HEK293 (cell line): Measurements from ENCODE around the gene CAMKK1.
A peak's percentile ranks its signal among the peaks of the same experiment; 100 is the strongest.

Source experiments
- CTCF ChIA-PET: fragments of 350-600 bp; formaldehyde crosslinking; extraction: SDS; loops from one replicate; lab custom pipeline; 2021; ENCODE audit warnings: antibody characterized with exemption; lab: Yijun Ruan, JAX
- POLR2A ChIA-PET: fragments of 300-600 bp; formaldehyde crosslinking; extraction: SDS; loops from one replicate; lab custom pipeline; 2020; ENCODE audit warnings: antibody characterized with exemption, inconsistent platforms; lab: Yijun Ruan, JAX
- H3K27ac ChIP-seq: fragments of 200-500 bp; sonication (Bioruptor generic); 2 replicates; pipeline ENCODE4 v1.5.1; 2014; ENCODE audit warnings: low read depth, low read length, control low read depth, inconsistent platforms; ENCODE audit errors: extremely low read depth
- H3K36me3 ChIP-seq, 2 experiments: fragments of 200-500 bp in 1 of 2; sonication (Bioruptor generic) in 1 of 2; 1 replicate in 1 of 2; 2 replicates in 1 of 2; pipeline ENCODE4 v1.5.1; 2014 to 2017; ENCODE audit warnings: inconsistent platforms in 2 of 2, low read length in 2 of 2; ENCODE audit not compliant: control insufficient read depth in 2 of 2, insufficient read depth in 1 of 2
- H3K4me1 ChIP-seq: fragments of 200-500 bp; sonication (Bioruptor generic); 2 replicates; pipeline ENCODE4 v1.5.1; 2014; ENCODE audit warnings: mild to moderate bottlenecking, low read length, inconsistent platforms; ENCODE audit not compliant: control insufficient read depth, insufficient read depth
- H3K4me3 ChIP-seq: 2 replicates; pipeline ENCODE4 v1.5.1; 2011; ENCODE audit warnings: low read depth, mild to moderate bottlenecking, control low read depth, low read length, moderate library complexity
- H3K9me3 ChIP-seq: fragments of 200-500 bp; sonication (Bioruptor generic); 2 replicates; pipeline ENCODE4 v1.5.1; 2014; ENCODE audit warnings: low read depth, low read length, inconsistent platforms; ENCODE audit not compliant: control insufficient read depth, insufficient read depth
- ATF2 ChIP-seq: fragments of 450-650 bp; formaldehyde crosslinking; IDR thresholded peaks from 2 replicates; pipeline ENCODE4 v1.5.1; 2016; ENCODE audit warnings: missing biosample characterization, missing genetic modification characterization, low read depth
- GLI4 ChIP-seq: fragments of 450-650 bp; formaldehyde crosslinking; IDR thresholded peaks from 2 replicates; pipeline ENCODE4 v1.5.1; 2016; ENCODE audit warnings: missing biosample characterization, missing genetic modification characterization
- OSR2 ChIP-seq: fragments of 450-650 bp; formaldehyde crosslinking; IDR thresholded peaks from 2 replicates; pipeline ENCODE4 v1.5.1; 2016; ENCODE audit warnings: missing biosample characterization, missing genetic modification characterization
- PBX3 ChIP-seq: sonication (generic); formaldehyde crosslinking; IDR thresholded peaks from 2 replicates; pipeline ENCODE4 v1.8.1; 2022; ENCODE audit warnings: mild to moderate bottlenecking, moderate library complexity, missing genetic modification reagents
- TCF7L2 ChIP-seq: IDR thresholded peaks from 2 replicates; pipeline ENCODE4 v1.6.1; 2011; ENCODE audit warnings: low read depth, mild to moderate bottlenecking, inconsistent platforms, low read length, moderate library complexity, borderline replicate concordance
- ZBTB11 ChIP-seq: fragments of 450-650 bp; formaldehyde crosslinking; conservative IDR thresholded peaks from 2 replicates; pipeline ENCODE4 v1.5.1; 2016; ENCODE audit warnings: low read depth, missing biosample characterization, missing genetic modification characterization
- ZNF19 ChIP-seq: fragments of 450-650 bp; formaldehyde crosslinking; IDR thresholded peaks from 2 replicates; pipeline ENCODE4; 2016; ENCODE audit warnings: missing biosample characterization, missing genetic modification characterization, low read depth
- ZNF221 ChIP-seq: fragments of 450-650 bp; formaldehyde crosslinking; IDR thresholded peaks from 2 replicates; pipeline ENCODE4 v1.5.1; 2017; ENCODE audit warnings: missing biosample characterization, missing genetic modification characterization, borderline replicate concordance
- ZNF223 ChIP-seq: fragments of 450-650 bp; formaldehyde crosslinking; IDR thresholded peaks from 2 replicates; pipeline ENCODE4 v1.5.1; 2016; ENCODE audit warnings: missing biosample characterization, missing genetic modification characterization
- ZNF24 ChIP-seq: fragments of 450-650 bp; formaldehyde crosslinking; IDR thresholded peaks from 2 replicates; pipeline ENCODE4 v1.5.1; 2016; ENCODE audit warnings: missing biosample characterization, missing genetic modification characterization
- ZNF335 ChIP-seq: fragments of 450-650 bp; formaldehyde crosslinking; conservative IDR thresholded peaks from 2 replicates; pipeline ENCODE4 v1.5.1; 2016; ENCODE audit warnings: missing biosample characterization, missing genetic modification characterization
- ZNF366 ChIP-seq: fragments of 450-650 bp; formaldehyde crosslinking; conservative IDR thresholded peaks from 2 replicates; pipeline ENCODE4 v1.5.1; 2016; ENCODE audit warnings: missing biosample characterization, missing genetic modification characterization
- ZNF433 ChIP-seq: fragments of 450-650 bp; formaldehyde crosslinking; IDR thresholded peaks from 2 replicates; pipeline ENCODE4 v1.5.1; 2016; ENCODE audit warnings: missing biosample characterization, missing genetic modification characterization, low read depth
- ZNF501 ChIP-seq: fragments of 450-650 bp; formaldehyde crosslinking; IDR thresholded peaks from 2 replicates; pipeline ENCODE4 v1.5.1; 2016; ENCODE audit warnings: missing biosample characterization, missing genetic modification characterization
- ZNF513 ChIP-seq: fragments of 450-650 bp; IDR thresholded peaks from 2 replicates; pipeline ENCODE4 v1.5.1; 2018; ENCODE audit warnings: missing biosample characterization, missing genetic modification characterization
- ZNF548 ChIP-seq: fragments of 450-650 bp; formaldehyde crosslinking; IDR thresholded peaks from 2 replicates; pipeline ENCODE4 v1.5.1; 2016; ENCODE audit warnings: missing biosample characterization, missing genetic modification characterization
- ZNF549 ChIP-seq: fragments of 450-650 bp; IDR thresholded peaks from 2 replicates; pipeline ENCODE4 v1.5.1; 2018; ENCODE audit warnings: missing biosample characterization, missing genetic modification characterization, mild to moderate bottlenecking, inconsistent platforms, moderate library complexity
- ZNF585B ChIP-seq: fragments of 450-650 bp; formaldehyde crosslinking; IDR thresholded peaks from 2 replicates; pipeline ENCODE4 v1.5.1; 2016; ENCODE audit warnings: missing biosample characterization, missing genetic modification characterization
- ZNF768 ChIP-seq: fragments of 450-650 bp; formaldehyde crosslinking; IDR thresholded peaks from 2 replicates; pipeline ENCODE4 v1.5.1; 2018; ENCODE audit warnings: missing biosample characterization, mild to moderate bottlenecking, missing genetic modification characterization
- ZSCAN5A ChIP-seq: fragments of 450-650 bp; formaldehyde crosslinking; IDR thresholded peaks from 2 replicates; pipeline ENCODE4 v1.5.1; 2016; ENCODE audit warnings: missing biosample characterization, missing genetic modification characterization

Gene CAMKK1

GRCh38 chr17:3846437-3847164, 46.3 kb downstream of the CAMKK1 start:
- ChIA-PET POLR2A (interaction anchor here (0.5 to 2.0 kb wide), 17 partner anchors 11 to 1080 kb away, joined by 3 to 13 read pairs (median 3); partner anchors contain the start of genes CAMKK1, CTNS, HASPIN and SHPK), CTCF (interaction anchor here (0.5 to 7.0 kb wide), 30 partner anchors 9 to 1550 kb away, joined by 3 to 120 read pairs (median 4); partner anchors contain the start of gene CAMKK1)
- Histone ChIP-seq H3K4me3 (no peak overlapping the region), H3K36me3 (peaks cover 26 to 28% of the 10 kb centered on the region in 2 experiments), H3K27ac (no peak overlapping the region), H3K9me3 (no peaks in the 10 kb centered on the region), H3K4me1 (peaks cover 6% of the 10 kb centered on the region)
- TF ChIP-seq ZNF366 (tag by site-specific recombination) (peak; percentile 82), ZNF221 (no peak)

GRCh38 chr17:3845621-3846436, 47.0 kb downstream of the CAMKK1 start, which contains the start of gene NCBP3:
TSS of gene NCBP3 (minus strand) at chr17:3846246. CDS start at chr17:3846223, 23 bp downstream.
- CTCF ChIA-PET: interaction anchor here (0.6 to 7.0 kb wide), 36 partner anchors 9 to 947 kb away, joined by 3 to 120 read pairs (median 5); partner anchors contain the start of gene CAMKK1
- H3K36me3 ChIP-seq: peaks cover 34 to 36% of the 10 kb centered on the region in 2 experiments
- peak within 1 kb of the TSS; percentile 84 for H3K27ac ChIP-seq
- POLR2A ChIA-PET: interaction anchor here (0.5 to 2.0 kb wide), 20 partner anchors 11 to 1218 kb away, joined by 3 to 13 read pairs (median 3); partner anchors contain the start of genes CAMKK1, CTNS, CYB5D2 and HASPIN
- peak within 1 kb of the TSS; percentile 96 for H3K4me3 ChIP-seq
- H3K9me3 ChIP-seq: no peaks in the 10 kb centered on the region
- H3K4me1 ChIP-seq: peaks cover 6% of the 10 kb centered on the region
- TF ChIP-seq ZNF548 (no peak; the same call in 1 of the 2 replicates), ZNF501 (tag by site-specific recombination) (no peak; the same call in none of the 2 replicates), ZNF19 (no peak), ZNF24 (tag by site-specific recombination) (peak; percentile 30; the same call in 1 of the 2 replicates), ATF2 (tag by site-specific recombination) (no peak), ZNF335 (tag by site-specific recombination) (peak; percentile 92), GLI4 (tag by site-specific recombination) (no peak), TCF7L2 (no peak), ZNF513 (tag by site-specific recombination) (no peak), ZNF433 (tag by site-specific recombination) (no peak), ZSCAN5A (peak; percentile 76; the same call in 1 of the 2 replicates), ZNF585B (tag by site-specific recombination) (no peak), ZNF549 (tag by site-specific recombination) (no peak), PBX3 (CRISPR knock-in tag) (peak; percentile 78; the same call in 1 of the 2 replicates), ZNF223 (0 out of 2 replicates have a peak, but pooled peaks have one; percentile 25), ZBTB11 (tag by site-specific recombination) (peak; percentile 86), OSR2 (tag by site-specific recombination) (peak; percentile 42), ZNF768 (tag by site-specific recombination) (no peak)
